ENCODE measurements around the gene PRCD. TPM values are rescaled to one million over a fixed set of nuclear protein-coding genes. Genes with fewer than 3 reads are reported as not detected.

PRCD gene
- polyA plus RNA-seq, 1 donor (not counting 4 experiments of a cell fraction or from before 2014, with no cell fraction given): 1.2 TPM

- no peak for TF ChIP-seq EZH2 (IDR thresholded peaks at IDR 0.05; ENCODE audit: low read length)
- no peak for TF ChIP-seq CTCF (optimal IDR thresholded peaks at IDR 0.05 in 1 of 3, IDR thresholded peaks at IDR 0.05 in 1 of 3, conservative IDR thresholded peaks at IDR 0.05 in 1 of 3; ENCODE audit: extremely low read depth in 1 of 3, insufficient read depth in 2 of 3, low read length in 3 of 3)
- FAIRE-seq (peak; percentile 53), DNase-seq (ENCODE audit: low read depth, low spot score) (no peak)
- dilution Hi-C loops (cut with MboI; ENCODE audit: extremely low pct_ligation_motif_present, low sequenced_read_pairs): no loop called here
- Histone ChIP-seq H3K36me3 (ENCODE audit: control insufficient read depth in 2 of 2, extremely low read depth in 1 of 2, insufficient read depth in 2 of 2, low read length in 2 of 2) (no peaks in the 10 kb centered on the region), H3K9ac (ENCODE audit: control insufficient read depth, extremely low read depth, insufficient read depth, low read length) (peak overlapping the region; percentile 20), H3K9me3 (ENCODE audit: control insufficient read depth, low read depth, low read length) (no peaks in the 10 kb centered on the region), H3K79me2 (ENCODE audit: control insufficient read depth, insufficient read depth, low read length) (no peaks in the 10 kb centered on the region), H3K27me3 (ENCODE audit: control insufficient read depth, extremely low read depth, insufficient read depth, low read length) (peaks cover 11% of the 10 kb centered on the region), H3K4me2 (ENCODE audit: control insufficient read depth, extremely low read depth, insufficient read depth, low read depth, low read length) (peak overlapping the region; percentile 61), H3K4me3 (ENCODE audit: control insufficient read depth in 2 of 3, extremely low read depth in 1 of 3, insufficient read depth in 2 of 3, low read depth in 1 of 3, low read length in 3 of 3) (peak overlapping the region in 1 of 3 experiments; percentile 2), H4K20me1 (ENCODE audit: control insufficient read depth, extremely low read depth, insufficient read depth, low read length) (no peaks in the 10 kb centered on the region), H3K4me1 (ENCODE audit: control insufficient read depth, extremely low read depth, insufficient read depth, low read length) (peaks cover 7% of the 10 kb centered on the region), H2AFZ (ENCODE audit: control insufficient read depth, low read length) (peak overlapping the region; percentile 89), H3K27ac (ENCODE audit: control insufficient read depth, insufficient read depth, low read length) (peak overlapping the region; percentile 30), H3K9me1 (ENCODE audit: control insufficient read depth, extremely low read depth, insufficient read depth, low read length) (no peaks in the 10 kb centered on the region)
Observed at GRCh38 chr17:76515274-76515949, 24.4 kb upstream of the PRCD start.

GRCh38 chr17:76517638-76518038 is 22.2 kb upstream of the PRCD start:
- H3K9me3 ChIP-seq (ENCODE audit: control insufficient read depth, low read depth, low read length): no peaks in the 10 kb centered on the region
- peaks cover 7% of the 10 kb centered on the region for H3K4me1 ChIP-seq (ENCODE audit: control insufficient read depth, extremely low read depth, insufficient read depth, low read length)
- no peak overlapping the region for H3K4me3 ChIP-seq (ENCODE audit: control insufficient read depth in 2 of 3, extremely low read depth in 1 of 3, insufficient read depth in 2 of 3, low read depth in 1 of 3, low read length in 3 of 3)
- H3K9me1 ChIP-seq (ENCODE audit: control insufficient read depth, extremely low read depth, insufficient read depth, low read length): no peaks in the 10 kb centered on the region
- no peaks in the 10 kb centered on the region for H3K36me3 ChIP-seq (ENCODE audit: control insufficient read depth in 2 of 2, extremely low read depth in 1 of 2, insufficient read depth in 2 of 2, low read length in 2 of 2)
- no peak for TF ChIP-seq CTCF (optimal IDR thresholded peaks at IDR 0.05 in 1 of 3, IDR thresholded peaks at IDR 0.05 in 1 of 3, conservative IDR thresholded peaks at IDR 0.05 in 1 of 3; ENCODE audit: extremely low read depth in 1 of 3, insufficient read depth in 2 of 3, low read length in 3 of 3)
- peaks cover 6% of the 10 kb centered on the region for H3K27me3 ChIP-seq (ENCODE audit: control insufficient read depth, extremely low read depth, insufficient read depth, low read length)
- H4K20me1 ChIP-seq (ENCODE audit: control insufficient read depth, extremely low read depth, insufficient read depth, low read length): no peaks in the 10 kb centered on the region
- no peak overlapping the region for H3K4me2 ChIP-seq (ENCODE audit: control insufficient read depth, extremely low read depth, insufficient read depth, low read depth, low read length)
- dilution Hi-C loops (cut with MboI; ENCODE audit: extremely low pct_ligation_motif_present, low sequenced_read_pairs): no loop called here
- no peaks in the 10 kb centered on the region for H3K79me2 ChIP-seq (ENCODE audit: control insufficient read depth, insufficient read depth, low read length)
- no peak overlapping the region for H2AFZ ChIP-seq (ENCODE audit: control insufficient read depth, low read length)
- H3K9ac ChIP-seq (ENCODE audit: control insufficient read depth, extremely low read depth, insufficient read depth, low read length): no peak overlapping the region
- H3K27ac ChIP-seq (ENCODE audit: control insufficient read depth, insufficient read depth, low read length): no peak overlapping the region
- DNase-seq (ENCODE audit: low read depth, low spot score): no peak
- no peak for FAIRE-seq

Measured in keratinocyte (primary cell).